ENCODE data around the gene HASPIN. TPM values are rescaled to one million over a fixed set of nuclear protein-coding genes. Genes with fewer than 3 reads are reported as not detected.

Gene HASPIN
- total RNA-seq, 1 experiment from 2014 or later = 26.8 TPM

- H3K9me2 ChIP-seq (ENCODE audit: insufficient read depth) = no peaks in the 10 kb centered on the region
- H3K4me3 ChIP-seq = no peak overlapping the region
- no peak overlapping the region for H3K27ac ChIP-seq
- no peaks in the 10 kb centered on the region for H3K27me3 ChIP-seq (ENCODE audit: insufficient read depth, low read depth)
- DNase-seq = no peak
- no peak overlapping the region for H2AFZ ChIP-seq
- H4K20me1 ChIP-seq (ENCODE audit: insufficient read depth) = no peaks in the 10 kb centered on the region
- intact Hi-C loops (cut with micrococcal nuclease; ENCODE audit: unreplicated experiment) = no loop called here
- no peaks in the 10 kb centered on the region for H3K79me2 ChIP-seq (ENCODE audit: low read depth)
- ChIA-PET POLR2A (ENCODE audit: unreplicated experiment) (no interaction called here), CTCF (no interaction called here)
- no peaks in the 10 kb centered on the region for H3K9me3 ChIP-seq (ENCODE audit: insufficient read depth, low read depth)
- 0 out of 2 replicates have a peak, but pooled peaks cover 8% of the 10 kb centered on the region for H3K4me1 ChIP-seq (replicated peaks; ENCODE audit: insufficient read depth)
- no peaks in the 10 kb centered on the region for H3K36me3 ChIP-seq (ENCODE audit: low read depth)
- no peak overlapping the region for H3K4me2 ChIP-seq
- no TSS peak for BruUV-seq (replicated peaks)
- TF ChIP-seq EZH2 (IDR thresholded peaks at IDR 0.05; ENCODE audit: low read depth) = no peak
- TF ChIP-seq, protein P1, sequence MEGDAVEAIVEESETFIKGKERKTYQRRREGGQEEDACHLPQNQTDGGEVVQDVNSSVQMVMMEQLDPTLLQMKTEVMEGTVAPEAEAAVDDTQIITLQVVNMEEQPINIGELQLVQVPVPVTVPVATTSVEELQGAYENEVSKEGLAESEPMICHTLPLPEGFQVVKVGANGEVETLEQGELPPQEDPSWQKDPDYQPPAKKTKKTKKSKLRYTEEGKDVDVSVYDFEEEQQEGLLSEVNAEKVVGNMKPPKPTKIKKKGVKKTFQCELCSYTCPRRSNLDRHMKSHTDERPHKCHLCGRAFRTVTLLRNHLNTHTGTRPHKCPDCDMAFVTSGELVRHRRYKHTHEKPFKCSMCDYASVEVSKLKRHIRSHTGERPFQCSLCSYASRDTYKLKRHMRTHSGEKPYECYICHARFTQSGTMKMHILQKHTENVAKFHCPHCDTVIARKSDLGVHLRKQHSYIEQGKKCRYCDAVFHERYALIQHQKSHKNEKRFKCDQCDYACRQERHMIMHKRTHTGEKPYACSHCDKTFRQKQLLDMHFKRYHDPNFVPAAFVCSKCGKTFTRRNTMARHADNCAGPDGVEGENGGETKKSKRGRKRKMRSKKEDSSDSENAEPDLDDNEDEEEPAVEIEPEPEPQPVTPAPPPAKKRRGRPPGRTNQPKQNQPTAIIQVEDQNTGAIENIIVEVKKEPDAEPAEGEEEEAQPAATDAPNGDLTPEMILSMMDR (conservative IDR thresholded peaks at IDR 0.05) = no peak
- no peaks in the 10 kb centered on the region for H3F3A ChIP-seq (ENCODE audit: insufficient read depth, low read depth)
Measured at GRCh38 chr17:3772764-3773163, 49.1 kb downstream of the HASPIN start.

GRCh38 chr17:3773511-3773910 is 49.8 kb downstream of the HASPIN start:
- POLR2A ChIA-PET (ENCODE audit: unreplicated experiment) = no interaction called here
- H3K9me2 ChIP-seq (ENCODE audit: insufficient read depth) = no peaks in the 10 kb centered on the region
- H3K4me2 ChIP-seq = no peak overlapping the region
- no peaks in the 10 kb centered on the region for H3F3A ChIP-seq (ENCODE audit: insufficient read depth, low read depth)
- H4K20me1 ChIP-seq (ENCODE audit: insufficient read depth) = no peaks in the 10 kb centered on the region
- intact Hi-C loops (cut with micrococcal nuclease; ENCODE audit: unreplicated experiment) = no loop called here
- no peaks in the 10 kb centered on the region for H3K79me2 ChIP-seq (ENCODE audit: low read depth)
- no peaks in the 10 kb centered on the region for H3K9me3 ChIP-seq (ENCODE audit: insufficient read depth, low read depth)
- no peak overlapping the region for H3K27ac ChIP-seq
- H3K36me3 ChIP-seq (ENCODE audit: low read depth) = no peaks in the 10 kb centered on the region
- H3K4me3 ChIP-seq = no peak overlapping the region
- no peaks in the 10 kb centered on the region for H3K27me3 ChIP-seq (ENCODE audit: insufficient read depth, low read depth)
- 0 out of 2 replicates have a peak, but pooled peaks cover 8% of the 10 kb centered on the region for H3K4me1 ChIP-seq (replicated peaks; ENCODE audit: insufficient read depth)
- DNase-seq = peak in 1 of 2 experiments; percentile 17
- H2AFZ ChIP-seq = no peak overlapping the region
- no TSS peak for BruUV-seq (replicated peaks)
- no peak for TF ChIP-seq EZH2 (IDR thresholded peaks at IDR 0.05; ENCODE audit: low read depth)
- TF ChIP-seq, protein P1 (conservative IDR thresholded peaks at IDR 0.05) = no peak
- CTCF ChIA-PET = no interaction called here

- no peak overlapping the region for H3K4me3 ChIP-seq
- no peak overlapping the region for H2AFZ ChIP-seq
- no peak for TF ChIP-seq EZH2 (IDR thresholded peaks at IDR 0.05; ENCODE audit: low read depth)
- TF ChIP-seq, protein P1 (conservative IDR thresholded peaks at IDR 0.05) = no peak
- H3K4me2 ChIP-seq = no peak overlapping the region
- CTCF ChIA-PET = no interaction called here
- no peaks in the 10 kb centered on the region for H3K9me2 ChIP-seq (ENCODE audit: insufficient read depth)
- no peak for DNase-seq
- H3K79me2 ChIP-seq (ENCODE audit: low read depth) = no peaks in the 10 kb centered on the region
- intact Hi-C loops (cut with micrococcal nuclease; ENCODE audit: unreplicated experiment) = no loop called here
- no peaks in the 10 kb centered on the region for H3K27me3 ChIP-seq (ENCODE audit: insufficient read depth, low read depth)
- H3K4me1 ChIP-seq (replicated peaks; ENCODE audit: insufficient read depth) = 0 out of 2 replicates have a peak, but pooled peaks cover 8% of the 10 kb centered on the region
- no TSS peak for BruUV-seq (replicated peaks)
- no peaks in the 10 kb centered on the region for H4K20me1 ChIP-seq (ENCODE audit: insufficient read depth)
- POLR2A ChIA-PET (ENCODE audit: unreplicated experiment) = no interaction called here
- no peak overlapping the region for H3K27ac ChIP-seq
- H3K36me3 ChIP-seq (ENCODE audit: low read depth) = no peaks in the 10 kb centered on the region
- H3F3A ChIP-seq (ENCODE audit: insufficient read depth, low read depth) = no peaks in the 10 kb centered on the region
- H3K9me3 ChIP-seq (ENCODE audit: insufficient read depth, low read depth) = no peaks in the 10 kb centered on the region
Measured at GRCh38 chr17:3773966-3774365, 50.3 kb downstream of the HASPIN start.

Other genes with a start within 250 kb of the HASPIN start
- gene ASPA, start 247.9 kb upstream of the HASPIN start, total RNA-seq (2021) = not detected in 2 replicates
- 1.5 and 1.9 TPM in 2 replicates for gene TRPV3, start 166.1 kb upstream of the HASPIN start, total RNA-seq (2021)
- gene TRPV1, start 114.5 kb upstream of the HASPIN start, total RNA-seq (2021) = 7.8 TPM in 2 replicates
- 19.8 and 21.4 TPM in 2 replicates for gene SHPK, start 87.7 kb upstream of the HASPIN start, total RNA-seq (2021)
- gene CTNS, start 87.1 kb upstream of the HASPIN start, total RNA-seq (2021) = 12.5 and 20.0 TPM in 2 replicates
- 147 and 168 TPM in 2 replicates for gene TAX1BP3, start 55.3 kb upstream of the HASPIN start, total RNA-seq (2021)
- gene EMC6, start 55.1 kb upstream of the HASPIN start, total RNA-seq (2021) = 89.6 and 89.9 TPM in 2 replicates
- 15.0 and 18.3 TPM in 2 replicates for gene P2RX5, start 27.7 kb upstream of the HASPIN start, total RNA-seq (2021)
- gene ITGAE, start 77.3 kb downstream of the HASPIN start, total RNA-seq (2021) = 48.7 and 52.8 TPM in 2 replicates
- 48.2 and 58.5 TPM in 2 replicates for gene NCBP3, start 122.3 kb downstream of the HASPIN start, total RNA-seq (2021)
- gene CAMKK1, start 169.2 kb downstream of the HASPIN start, total RNA-seq (2021) = 16.3 and 19.5 TPM in 2 replicates
- not detected in 2 replicates for gene P2RX1, start 192.6 kb downstream of the HASPIN start, total RNA-seq (2021)
- gene ATP2A3, start 240.5 kb downstream of the HASPIN start, total RNA-seq (2021) = 4.4 and 9.6 TPM in 2 replicates

Measured in PC-9 (cell line).